Mammary epithelial cell (primary cell): ENCODE measurements around the gene MUC5B.

Source experiments
- CTCF ChIP-seq, 2 donors: IDR thresholded peaks in 1 of 2; conservative IDR thresholded peaks in 1 of 2; 2 replicates each; pipeline ENCODE4 v1.5.1; 2011 to 2012; ENCODE audit warnings: inconsistent platforms in 2 of 2, low read length in 2 of 2, mild to moderate bottlenecking in 2 of 2, control low read depth in 1 of 2, low read depth in 1 of 2; ENCODE audit not compliant: insufficient read depth in 1 of 2; ENCODE audit errors: extremely low read depth in 1 of 2
- EZH2 ChIP-seq: IDR thresholded peaks from 2 replicates; pipeline ENCODE4 v1.6.1; 2012; ENCODE audit warnings: low read length, inconsistent platforms, borderline replicate concordance

- TF ChIP-seq CTCF (conservative IDR thresholded peaks at IDR 0.05 in 1 of 2, IDR thresholded peaks at IDR 0.05 in 1 of 2; ENCODE audit: extremely low read depth in 1 of 2, insufficient read depth in 1 of 2, low read depth in 1 of 2, low read length in 2 of 2) (no peak), EZH2 (no peak)
Measured at GRCh38 chr11:1235306-1235900, 12.5 kb downstream of the MUC5B start.
